ENCODE data around the gene SETD6. TPM values are rescaled to one million over a fixed set of nuclear protein-coding genes. Genes with fewer than 3 reads are reported as not detected.

The SETD6 gene
- total and polyA plus RNA-seq, 4 donors, result 10.6 to 21.5 (median 15.6) TPM

- Histone ChIP-seq H3K4me3 (no peak overlapping the region), H3K27ac (ENCODE audit: low read depth in 1 of 2, low read length in 1 of 2) (no peak overlapping the region), H3K4me1 (ENCODE audit: control insufficient read depth in 5 of 5, insufficient read depth in 5 of 5, low read length in 5 of 5) (peaks cover 0 to 11% (median 7%) of the 10 kb centered on the region in 5 donors), H3K36me3 (ENCODE audit: control insufficient read depth in 4 of 4, insufficient read depth in 4 of 4, low read length in 4 of 4) (no peaks in the 10 kb centered on the region), H3K9me3 (ENCODE audit: control insufficient read depth in 4 of 4, insufficient read depth in 3 of 4, low read length in 3 of 4) (no peaks in the 10 kb centered on the region), H3K27me3 (ENCODE audit: control insufficient read depth in 3 of 3, insufficient read depth in 3 of 3, low read length in 2 of 3) (peaks cover 0 to 14% (median 6%) of the 10 kb centered on the region in 3 donors), H3K9ac (ENCODE audit: insufficient read depth in 1 of 2, low read length in 2 of 2) (no peak overlapping the region)
- WGBS, 2 donors, result 74 to 80% methylated on average over 9 of the region's 9 CpGs
- no peak for TF ChIP-seq CTCF (IDR thresholded peaks at IDR 0.05; ENCODE audit: control extremely low read depth, extremely low read depth)
- DNase-seq (no peak), ATAC-seq (ENCODE audit: insufficient read depth, low FRiP score) (no peak)
Observed at GRCh38 chr16:58498341-58499091, 16.8 kb upstream of the SETD6 start.

GRCh38 chr16:58499092-58499511 lies 16.2 kb upstream of the SETD6 start:
- DNase-seq, result no peak
- ATAC-seq (ENCODE audit: insufficient read depth, low FRiP score), result no peak
- Histone ChIP-seq H3K4me1 (ENCODE audit: control insufficient read depth in 5 of 5, insufficient read depth in 5 of 5, low read length in 5 of 5) (peaks cover 0 to 11% (median 7%) of the 10 kb centered on the region in 5 donors), H3K36me3 (ENCODE audit: control insufficient read depth in 4 of 4, insufficient read depth in 4 of 4, low read length in 4 of 4) (no peaks in the 10 kb centered on the region), H3K9ac (ENCODE audit: insufficient read depth in 1 of 2, low read length in 2 of 2) (no peak overlapping the region), H3K9me3 (ENCODE audit: control insufficient read depth in 4 of 4, insufficient read depth in 3 of 4, low read length in 3 of 4) (no peaks in the 10 kb centered on the region), H3K27ac (ENCODE audit: low read depth in 1 of 2, low read length in 1 of 2) (no peak overlapping the region), H3K4me3 (no peak overlapping the region), H3K27me3 (ENCODE audit: control insufficient read depth in 3 of 3, insufficient read depth in 3 of 3, low read length in 2 of 3) (peaks cover 0 to 11% (median 6%) of the 10 kb centered on the region in 3 donors)
- WGBS, 2 donors, result 81 to 89% methylated on average over 10 of the region's 10 CpGs
- TF ChIP-seq CTCF (IDR thresholded peaks at IDR 0.05; ENCODE audit: control extremely low read depth, extremely low read depth), result no peak

GRCh38 chr16:58499615-58500351 lies 15.5 kb upstream of the SETD6 start, which contains the start of gene NDRG4:
Gene NDRG4, plus strand, starts transcription at chr16:58500143. Its CDS starts 106 bp downstream, at chr16:58500249.
- Histone ChIP-seq H3K9ac (ENCODE audit: insufficient read depth in 1 of 2, low read length in 2 of 2) (no peak within 1 kb of the TSS), H3K4me1 (ENCODE audit: control insufficient read depth in 5 of 5, insufficient read depth in 5 of 5, low read length in 5 of 5) (peaks cover 0 to 11% (median 7%) of the 10 kb centered on the region in 5 donors), H3K4me3 (no peak within 1 kb of the TSS), H3K9me3 (ENCODE audit: control insufficient read depth in 4 of 4, insufficient read depth in 3 of 4, low read length in 3 of 4) (no peaks in the 10 kb centered on the region), H3K27me3 (ENCODE audit: control insufficient read depth in 3 of 3, insufficient read depth in 3 of 3, low read length in 2 of 3) (peaks cover 0 to 9% (median 6%) of the 10 kb centered on the region in 3 donors), H3K27ac (ENCODE audit: low read depth in 1 of 2, low read length in 1 of 2) (no peak within 1 kb of the TSS), H3K36me3 (ENCODE audit: control insufficient read depth in 4 of 4, insufficient read depth in 4 of 4, low read length in 4 of 4) (no peaks in the 10 kb centered on the region)
- peak; percentile 15 for ATAC-seq (ENCODE audit: insufficient read depth, low FRiP score)
- TF ChIP-seq CTCF (IDR thresholded peaks at IDR 0.05; ENCODE audit: control extremely low read depth, extremely low read depth), result no peak
- DNase-seq, result peak; percentile 76 to 79 (median 78)
- WGBS, 2 donors, result 37 to 45% methylated on average over 22 to 24 of the region's 24 CpGs

Data from lung (tissue), 12 donors.